Measurements from ENCODE around the gene C1orf174.

C1orf174 gene

GRCh38 chr1:3894626-3895278 is 5.3 kb downstream of the C1orf174 start:
- DNase-seq (ENCODE audit: low read depth) = no peak

- no peak for DNase-seq (ENCODE audit: low read depth)
Observed at GRCh38 chr1:3893190-3893589, 6.9 kb downstream of the C1orf174 start.

GRCh38 chr1:3892748-3893147 is 7.3 kb downstream of the C1orf174 start:
- DNase-seq (ENCODE audit: low read depth) = no peak

GRCh38 chr1:3891329-3891865 is 8.7 kb downstream of the C1orf174 start:
- DNase-seq (ENCODE audit: low read depth) = no peak

GRCh38 chr1:3890389-3891328 is 9.4 kb downstream of the C1orf174 start:
- no peak for DNase-seq (ENCODE audit: low read depth)

GRCh38 chr1:3889936-3890335 is 10.1 kb downstream of the C1orf174 start:
- DNase-seq (ENCODE audit: low read depth) = no peak

- no peak for DNase-seq (ENCODE audit: low read depth)
Observed at GRCh38 chr1:3888301-3888700, 11.8 kb downstream of the C1orf174 start.

- DNase-seq (ENCODE audit: low read depth) = no peak
Observed at GRCh38 chr1:3886691-3887090, 13.4 kb downstream of the C1orf174 start.

GRCh38 chr1:3886106-3886670 is 13.9 kb downstream of the C1orf174 start:
- DNase-seq (ENCODE audit: low read depth) = no peak

GRCh38 chr1:3885611-3886010 is 14.5 kb downstream of the C1orf174 start:
- DNase-seq (ENCODE audit: low read depth) = no peak

- no peak for DNase-seq (ENCODE audit: low read depth)
Observed at GRCh38 chr1:3884966-3885365, 15.1 kb downstream of the C1orf174 start.

- DNase-seq (ENCODE audit: low read depth) = no peak
Observed at GRCh38 chr1:3883194-3883925, 16.7 kb downstream of the C1orf174 start.

- no peak for DNase-seq (ENCODE audit: low read depth)
Observed at GRCh38 chr1:3881193-3881480, 18.9 kb downstream of the C1orf174 start.

- DNase-seq (ENCODE audit: low read depth) = no peak
Observed at GRCh38 chr1:3880429-3881192, 19.5 kb downstream of the C1orf174 start.

GRCh38 chr1:3879787-3880428 is 20.2 kb downstream of the C1orf174 start:
- no peak for DNase-seq (ENCODE audit: low read depth)

GRCh38 chr1:3879099-3879498 is 21.0 kb downstream of the C1orf174 start:
- no peak for DNase-seq (ENCODE audit: low read depth)

GRCh38 chr1:3876716-3877115 is 23.4 kb downstream of the C1orf174 start:
- no peak for DNase-seq (ENCODE audit: low read depth)

- DNase-seq (ENCODE audit: low read depth) = no peak
Observed at GRCh38 chr1:3874736-3875135, 25.3 kb downstream of the C1orf174 start.

GRCh38 chr1:3872546-3872945 is 27.5 kb downstream of the C1orf174 start:
- DNase-seq (ENCODE audit: low read depth) = no peak

- DNase-seq (ENCODE audit: low read depth) = no peak
Observed at GRCh38 chr1:3871451-3871805, 28.6 kb downstream of the C1orf174 start.

- DNase-seq (ENCODE audit: low read depth) = no peak
Observed at GRCh38 chr1:3869751-3870301, 30.2 kb downstream of the C1orf174 start.
